ENCODE measurements around the gene COX20. TPM values are rescaled to one million over a fixed set of nuclear protein-coding genes. Genes with fewer than 3 reads are reported as not detected.

COX20 gene
- total and polyA plus RNA-seq, 2 of the 4 experiments (the other 2 are of a cell fraction), result 13.3 to 27.0 TPM

- Histone ChIP-seq H4K8ac (ENCODE audit: low read depth in 2 of 2, low read length in 2 of 2) (no peak overlapping the region), H3K4me1 (ENCODE audit: control insufficient read depth, insufficient read depth, low read length) (peaks cover 9% of the 10 kb centered on the region), H3K36me3 (ENCODE audit: control insufficient read depth, insufficient read depth, low read length) (peaks cover 35% of the 10 kb centered on the region), H3K27me3 (ENCODE audit: control insufficient read depth, insufficient read depth, low read length) (no peaks in the 10 kb centered on the region), H2BK20ac (ENCODE audit: low read depth, low read length) (no peak overlapping the region), H4K91ac (ENCODE audit: insufficient read depth, low read depth, low read length) (no peak overlapping the region), H2BK120ac (ENCODE audit: low read depth, low read length) (no peak overlapping the region), H3K9ac (ENCODE audit: low read depth, low read length) (peak overlapping the region; percentile 95), H2AFZ (replicated peaks; ENCODE audit: low read length, poor library complexity) (no peak overlapping the region), H3K9me3 (ENCODE audit: control insufficient read depth, insufficient read depth, low read length) (no peaks in the 10 kb centered on the region), H3K4me2 (ENCODE audit: low read depth, low read length) (peak overlapping the region; percentile 100), H2AK9ac (replicated peaks; ENCODE audit: low read depth, low read length, poor library complexity) (peak overlapping the region; percentile 49), H2AK5ac (ENCODE audit: low read depth, low read length) (no peak overlapping the region), H2BK5ac (ENCODE audit: low read depth, low read length, poor library complexity, severe bottlenecking) (peak overlapping the region; percentile 48), H3K56ac (ENCODE audit: extremely low read depth, insufficient read depth, low read length) (peak overlapping the region; percentile 85), H4K5ac (ENCODE audit: low read depth, low read length) (no peak overlapping the region), H3K14ac (replicated peaks; ENCODE audit: low read depth, low read length) (peak overlapping the region; percentile 26), H3K27ac (ENCODE audit: insufficient read depth, low read length) (peak overlapping the region; percentile 55; the same call in 1 of the 2 replicates), H3K4ac (ENCODE audit: low read depth, low read length) (no peak overlapping the region), H4K20me1 (ENCODE audit: insufficient read depth, low read length) (peaks cover 59% of the 10 kb centered on the region), H3K23ac (ENCODE audit: low read depth, low read length) (peak overlapping the region; percentile 98), H3K18ac (ENCODE audit: low read depth, low read length) (no peak overlapping the region), H3K9me1 (ENCODE audit: insufficient read depth, low read length) (no peaks in the 10 kb centered on the region), H3K4me3 (ENCODE audit: insufficient read depth, low read depth, low read length) (peak overlapping the region; percentile 74), H2BK15ac (ENCODE audit: low read depth, low read length) (no peak overlapping the region), H3K79me1 (ENCODE audit: low read depth in 1 of 2, low read length in 2 of 2) (peaks cover 9 to 20% of the 10 kb centered on the region in 2 experiments; a peak in 3 of 4 replicates)
- ATAC-seq (ENCODE audit: low read depth) (no peak), DNase-seq (no peak)
- WGBS, 2 experiments (ENCODE audit: extremely low coverage in 2 of 2, insufficient read length in 1 of 2), result 0% methylated on average over 2 of the region's 7 CpGs; no CpG with 5 or more reads in 1 of the 2 experiments
- TF ChIP-seq POLR2A (IDR thresholded peaks at IDR 0.05; ENCODE audit: low read depth, low read length), result no peak
- TF ChIP-seq RFX5 (IDR thresholded peaks at IDR 0.05; ENCODE audit: low read depth, low read length), result no peak
- TF ChIP-seq, protein P1, sequence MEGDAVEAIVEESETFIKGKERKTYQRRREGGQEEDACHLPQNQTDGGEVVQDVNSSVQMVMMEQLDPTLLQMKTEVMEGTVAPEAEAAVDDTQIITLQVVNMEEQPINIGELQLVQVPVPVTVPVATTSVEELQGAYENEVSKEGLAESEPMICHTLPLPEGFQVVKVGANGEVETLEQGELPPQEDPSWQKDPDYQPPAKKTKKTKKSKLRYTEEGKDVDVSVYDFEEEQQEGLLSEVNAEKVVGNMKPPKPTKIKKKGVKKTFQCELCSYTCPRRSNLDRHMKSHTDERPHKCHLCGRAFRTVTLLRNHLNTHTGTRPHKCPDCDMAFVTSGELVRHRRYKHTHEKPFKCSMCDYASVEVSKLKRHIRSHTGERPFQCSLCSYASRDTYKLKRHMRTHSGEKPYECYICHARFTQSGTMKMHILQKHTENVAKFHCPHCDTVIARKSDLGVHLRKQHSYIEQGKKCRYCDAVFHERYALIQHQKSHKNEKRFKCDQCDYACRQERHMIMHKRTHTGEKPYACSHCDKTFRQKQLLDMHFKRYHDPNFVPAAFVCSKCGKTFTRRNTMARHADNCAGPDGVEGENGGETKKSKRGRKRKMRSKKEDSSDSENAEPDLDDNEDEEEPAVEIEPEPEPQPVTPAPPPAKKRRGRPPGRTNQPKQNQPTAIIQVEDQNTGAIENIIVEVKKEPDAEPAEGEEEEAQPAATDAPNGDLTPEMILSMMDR (conservative IDR thresholded peaks at IDR 0.05; ENCODE audit: low read depth, low read length), result no peak
- no peak for TF ChIP-seq BHLHE40 (IDR thresholded peaks at IDR 0.05; ENCODE audit: low read depth, low read length)
- no peak for TF ChIP-seq MAZ (IDR thresholded peaks at IDR 0.05; ENCODE audit: borderline replicate concordance, low read depth, low read length)
- no peak for TF ChIP-seq RCOR1 (IDR thresholded peaks at IDR 0.05; ENCODE audit: insufficient replicate concordance, low read length)
- no peak for TF ChIP-seq FOS (IDR thresholded peaks at IDR 0.05; ENCODE audit: low read depth, low read length)
- TF ChIP-seq ELK1 (IDR thresholded peaks at IDR 0.05; ENCODE audit: borderline replicate concordance, low read depth, low read length), result no peak
- TF ChIP-seq NFE2L2 (IDR thresholded peaks at IDR 0.05; ENCODE audit: low read depth, low read length), result no peak
- no peak for TF ChIP-seq RAD21 (IDR thresholded peaks at IDR 0.05; ENCODE audit: low read length)
- no peak for TF ChIP-seq CHD1 (IDR thresholded peaks at IDR 0.05; ENCODE audit: low read depth, low read length)
- TF ChIP-seq CEBPB (IDR thresholded peaks at IDR 0.05; ENCODE audit: low read depth, low read length), result no peak
- no peak for TF ChIP-seq SMC3 (IDR thresholded peaks at IDR 0.05; ENCODE audit: low read depth, low read length)
- no peak for TF ChIP-seq MAFK (IDR thresholded peaks at IDR 0.05; ENCODE audit: low read depth, low read length)
- TF ChIP-seq MXI1 (IDR thresholded peaks at IDR 0.05; ENCODE audit: borderline replicate concordance, low read depth, low read length), result no peak
- no peak for TF ChIP-seq USF2 (IDR thresholded peaks at IDR 0.05; ENCODE audit: low read depth, low read length)
- ChIA-PET POLR2A (ENCODE audit: unreplicated experiment) (interaction anchor here (1.6 kb wide), 1 partner anchor 102 kb away, joined by 7 read pairs; no protein-coding TSS in a partner anchor), CTCF (interaction anchor here (1.0 to 1.8 kb wide), 4 partner anchors 11 to 180 kb away, joined by 3 to 10 read pairs (median 5); no protein-coding TSS in a partner anchor)
- intact Hi-C loops (cut with micrococcal nuclease), result loop anchor here (1.0 to 2.0 kb wide), 2 partner anchors 56 to 61 kb away; no protein-coding TSS in a partner anchor
- BruUV-seq (replicated peaks), result no TSS peak
- dilution Hi-C loops (cut with HindIII; ENCODE audit: low sequenced_read_pairs, unreplicated experiment), result no loop called here
- in situ Hi-C loops (cut with MboI; ENCODE audit: low sequenced_read_pairs), result no loop called here
Observed at GRCh38 chr1:244862354-244862698, 26.9 kb downstream of the COX20 start.

Data from IMR-90 (cell line).